ENCODE data around the gene BLNK.

DNA sequence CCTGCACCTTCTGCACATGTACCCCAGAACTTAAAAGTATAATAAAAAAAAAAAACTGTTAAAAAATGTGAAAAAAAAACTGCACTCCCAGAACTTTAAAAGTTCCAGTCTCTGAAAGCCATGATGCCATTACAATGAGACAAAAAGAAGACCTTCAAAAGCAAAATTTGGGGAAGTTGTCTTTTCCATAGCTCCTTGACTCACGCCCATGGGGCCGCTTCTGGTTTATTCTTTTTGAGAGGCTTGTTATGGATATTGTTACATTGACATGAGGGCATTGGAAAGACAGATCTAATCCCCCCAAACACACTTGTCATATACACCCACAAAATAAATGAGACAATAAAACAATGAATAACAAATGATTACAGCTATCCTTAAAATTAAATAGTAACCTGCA is 798 bp downstream of the BLNK start:
- TF ChIP-seq CTCF (IDR thresholded peaks at IDR 0.05) (no peak), POLR2A (IDR thresholded peaks at IDR 0.05) (no peak)

All from body of pancreas (tissue), 4 donors.